CD14-positive monocyte (primary cell): ENCODE data around the gene DDAH1. TPM values are rescaled to one million over a fixed set of nuclear protein-coding genes. Genes with fewer than 3 reads are reported as not detected.

Experiments
- DNase-seq, 3 donors: peaks; one replicate each; pipeline ENCODE4 v3.0.0-alpha.2; 2011 to 2022
- H2AFZ ChIP-seq: 2 replicates; pipeline ENCODE4 v1.6.0; 2012; ENCODE audit warnings: mild to moderate bottlenecking, low read depth, low read length, inconsistent platforms; ENCODE audit not compliant: insufficient read depth, poor library complexity, severe bottlenecking
- H3K27ac ChIP-seq, 2 donors: 1 replicate in 1 of 2; 2 replicates in 1 of 2; pipeline ENCODE4 v1.5.1; 2012 to 2013; ENCODE audit warnings: low read length in 2 of 2, control low read depth in 1 of 2, inconsistent platforms in 1 of 2, low read depth in 1 of 2, mild to moderate bottlenecking in 1 of 2
- H3K27me3 ChIP-seq, 2 donors: one replicate each; pipeline versions ENCODE4 v1.6.0 to v1.6.1; 2011 to 2013; ENCODE audit warnings: low read length in 2 of 2; ENCODE audit not compliant: control insufficient read depth in 2 of 2, insufficient read depth in 2 of 2
- H3K36me3 ChIP-seq, 2 donors: replicated peaks in 1 of 2; 1 replicate in 1 of 2; 2 replicates in 1 of 2; pipeline versions ENCODE4 v1.5.1 to v1.6.1; 2012 to 2013; ENCODE audit warnings: low read length in 2 of 2, control low read depth in 1 of 2, inconsistent platforms in 1 of 2, mild to moderate bottlenecking in 1 of 2; ENCODE audit not compliant: insufficient read depth in 2 of 2, control insufficient read depth in 1 of 2
- H3K4me1 ChIP-seq, 2 donors: 1 replicate in 1 of 2; 2 replicates in 1 of 2; pipeline versions ENCODE4 v1.5.1 to v1.6.1; 2012 to 2013; ENCODE audit warnings: low read length in 2 of 2, control low read depth in 1 of 2, inconsistent platforms in 1 of 2, mild to moderate bottlenecking in 1 of 2, moderate library complexity in 1 of 2; ENCODE audit not compliant: insufficient read depth in 2 of 2, control insufficient read depth in 1 of 2
- H3K4me2 ChIP-seq: replicated peaks from 2 replicates; pipeline ENCODE3; 2012; ENCODE audit warnings: low read length, moderate library complexity, mild to moderate bottlenecking; ENCODE audit not compliant: poor library complexity, severe bottlenecking; ENCODE audit errors: extremely low read depth
- H3K4me3 ChIP-seq, 3 experiments: fragments of 200-600 bp in 1 of 3; sonication (generic) in 1 of 3; replicated peaks in 1 of 3; 1 replicate in 2 of 3; 2 replicates in 1 of 3; pipeline ENCODE4 v1.5.1; 2011 to 2013; ENCODE audit warnings: low read length in 3 of 3, mild to moderate bottlenecking in 3 of 3, control low read depth in 2 of 3, low read depth in 2 of 3, inconsistent platforms in 1 of 3, moderate library complexity in 1 of 3
- H3K79me2 ChIP-seq: 2 replicates; pipeline ENCODE4 v1.6.0; 2012; ENCODE audit warnings: mild to moderate bottlenecking, control low read depth, inconsistent platforms, low read length, moderate library complexity; ENCODE audit not compliant: insufficient read depth
- H3K9ac ChIP-seq: 2 replicates; pipeline ENCODE4 v1.6.0; 2017; ENCODE audit warnings: low read length, mild to moderate bottlenecking; ENCODE audit not compliant: insufficient read depth, poor library complexity, severe bottlenecking
- H3K9me3 ChIP-seq, 2 donors: replicated peaks in 1 of 2; 1 replicate in 1 of 2; 2 replicates in 1 of 2; pipeline versions ENCODE4 v1.5.1 to v1.6.1; 2012 to 2013; ENCODE audit warnings: low read length in 2 of 2, control low read depth in 1 of 2; ENCODE audit not compliant: control insufficient read depth in 1 of 2, insufficient read depth in 1 of 2
- H4K20me1 ChIP-seq: 2 replicates; pipeline ENCODE4 v1.6.0; 2012; ENCODE audit warnings: mild to moderate bottlenecking, low read length, control low read depth, moderate library complexity; ENCODE audit not compliant: insufficient read depth
- H3K27ac Mint-ChIP-seq, 7 donors: one replicate each; pipeline ENCODE4 v1.8.0; 2020; ENCODE audit warnings: mild to moderate bottlenecking in 7 of 7, mixed read lengths in 7 of 7, moderate library complexity in 6 of 7, inconsistent platforms in 2 of 7
- H3K27me3 Mint-ChIP-seq, 3 donors: one replicate each; pipeline ENCODE4 v1.8.0; 2021 to 2022; ENCODE audit warnings: low read depth in 3 of 3, mild to moderate bottlenecking in 3 of 3, mixed read lengths in 3 of 3, moderate library complexity in 3 of 3, inconsistent platforms in 1 of 3
- H3K36me3 Mint-ChIP-seq, 2 donors: one replicate each; pipeline ENCODE4 v1.8.0; 2020; ENCODE audit warnings: mixed read lengths in 2 of 2, inconsistent platforms in 1 of 2, mild to moderate bottlenecking in 1 of 2
- H3K4me1 Mint-ChIP-seq: one replicate; pipeline ENCODE4 v1.8.0; 2020; ENCODE audit warnings: mild to moderate bottlenecking, mixed read lengths
- H3K4me3 Mint-ChIP-seq, 2 donors: one replicate each; pipeline ENCODE4 v1.8.0; 2020; ENCODE audit warnings: mild to moderate bottlenecking in 2 of 2, mixed read lengths in 2 of 2, moderate library complexity in 1 of 2
- H3K9me3 Mint-ChIP-seq, 7 donors: one replicate each; pipeline ENCODE4 v1.8.0; 2020 to 2022; ENCODE audit warnings: mixed read lengths in 7 of 7, mild to moderate bottlenecking in 6 of 7, moderate library complexity in 6 of 7, inconsistent platforms in 2 of 7
- CTCF ChIP-seq: fragments of 200-600 bp; IDR thresholded peaks from one replicate; pipeline ENCODE4 v1.8.0; 2022; ENCODE audit warnings: antibody characterized with exemption, mild to moderate bottlenecking
- WGBS: methylation state at CpG from one replicate; pipeline ENCODE4 v1.1.5; 2013; ENCODE audit warnings: missing lambda C conversion rate; ENCODE audit not compliant: insufficient coverage; 5-methylcytosine and 5-hydroxymethylcytosine counted together
- intact Hi-C, 2 donors: fragments of 100-400 bp; cut with micrococcal nuclease; formaldehyde crosslinking; loops; one replicate each; pipeline versions ENCODE4 v1.15.0 to v1.15.1; 2023
- polyA plus RNA-seq, 3 donors: library from polyadenylated mRNA; depleted of rRNA in 1 of 3; unstranded in 2 of 3; stranded (reverse) in 1 of 3; fragments of 300-500 nt in 2 of 3; fragments of >200 nt in 1 of 3; fragmentation: Illumina TruSeq in 2 of 3; gene quantifications; 1 replicate in 2 of 3; 2 replicates in 1 of 3; pipeline ENCODE4 v1.2.3, GENCODE V29; 2012 to 2021

Gene DDAH1
- polyA plus RNA-seq, 3 donors = not detected

GRCh38 chr1:85361606-85362296, 103.2 kb downstream of the DDAH1 start:
- Histone ChIP-seq H3K79me2 (no peaks in the 10 kb centered on the region), H3K27me3 (no peaks in the 10 kb centered on the region), H4K20me1 (no peaks in the 10 kb centered on the region), H3K4me2 (no peak overlapping the region), H2AFZ (no peak overlapping the region), H3K9me3 (no peaks in the 10 kb centered on the region), H3K27ac (no peak overlapping the region), H3K36me3 (no peaks in the 10 kb centered on the region), H3K4me3 (no peak overlapping the region), H3K4me1 (no peaks in the 10 kb centered on the region), H3K9ac (no peak overlapping the region)
- DNase-seq = no peak
- Mint-ChIP-seq H3K27ac (no peak overlapping the region), H3K9me3 (no peaks in the 10 kb centered on the region), H3K27me3 (peaks cover 0 to 3% (median 0%) of the 10 kb centered on the region in 3 donors), H3K4me1 (no peaks in the 10 kb centered on the region), H3K4me3 (no peak overlapping the region), H3K36me3 (no peaks in the 10 kb centered on the region)
- TF ChIP-seq CTCF = no peak
- intact Hi-C loops = no loop called here

GRCh38 chr1:85360730-85361493, 104.0 kb downstream of the DDAH1 start:
- Mint-ChIP-seq H3K27ac (no peak overlapping the region), H3K36me3 (no peaks in the 10 kb centered on the region), H3K9me3 (no peaks in the 10 kb centered on the region), H3K4me1 (no peaks in the 10 kb centered on the region), H3K27me3 (peaks cover 0 to 3% (median 0%) of the 10 kb centered on the region in 3 donors), H3K4me3 (no peak overlapping the region)
- Histone ChIP-seq H4K20me1 (no peaks in the 10 kb centered on the region), H2AFZ (no peak overlapping the region), H3K36me3 (no peaks in the 10 kb centered on the region), H3K79me2 (no peaks in the 10 kb centered on the region), H3K27ac (no peak overlapping the region), H3K9ac (no peak overlapping the region), H3K4me3 (no peak overlapping the region), H3K4me2 (no peak overlapping the region), H3K4me1 (no peaks in the 10 kb centered on the region), H3K27me3 (no peaks in the 10 kb centered on the region), H3K9me3 (no peaks in the 10 kb centered on the region)
- intact Hi-C loops = no loop called here
- 80% methylated on average over 1 of the region's 3 CpGs for WGBS
- no peak for DNase-seq
- TF ChIP-seq CTCF = no peak
